Measurements from ENCODE around the gene HFE. TPM values are rescaled to one million over a fixed set of nuclear protein-coding genes. Genes with fewer than 3 reads are reported as not detected.

HFE gene
- total and polyA plus RNA-seq, 2 of the 13 experiments (the other 11 are each of a cell fraction or from before 2014, with no cell fraction given), result 3.7 to 6.3 TPM

GRCh38 chr6:26043384-26044139 lies 43.7 kb upstream of the HFE start (continued):
- no peak for TF ChIP-seq ZNF564 (CRISPR knock-in tag; IDR thresholded peaks at IDR 0.05)
- TF ChIP-seq, protein P1, sequence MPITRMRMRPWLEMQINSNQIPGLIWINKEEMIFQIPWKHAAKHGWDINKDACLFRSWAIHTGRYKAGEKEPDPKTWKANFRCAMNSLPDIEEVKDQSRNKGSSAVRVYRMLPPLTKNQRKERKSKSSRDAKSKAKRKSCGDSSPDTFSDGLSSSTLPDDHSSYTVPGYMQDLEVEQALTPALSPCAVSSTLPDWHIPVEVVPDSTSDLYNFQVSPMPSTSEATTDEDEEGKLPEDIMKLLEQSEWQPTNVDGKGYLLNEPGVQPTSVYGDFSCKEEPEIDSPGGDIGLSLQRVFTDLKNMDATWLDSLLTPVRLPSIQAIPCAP (CRISPR knock-in tag; IDR thresholded peaks at IDR 0.05; ENCODE audit: low read depth), result no peak
- peak; percentile 83 for TF ChIP-seq ZMYM4 (CRISPR knock-in tag; IDR thresholded peaks at IDR 0.05)
- TF ChIP-seq, protein P2, sequence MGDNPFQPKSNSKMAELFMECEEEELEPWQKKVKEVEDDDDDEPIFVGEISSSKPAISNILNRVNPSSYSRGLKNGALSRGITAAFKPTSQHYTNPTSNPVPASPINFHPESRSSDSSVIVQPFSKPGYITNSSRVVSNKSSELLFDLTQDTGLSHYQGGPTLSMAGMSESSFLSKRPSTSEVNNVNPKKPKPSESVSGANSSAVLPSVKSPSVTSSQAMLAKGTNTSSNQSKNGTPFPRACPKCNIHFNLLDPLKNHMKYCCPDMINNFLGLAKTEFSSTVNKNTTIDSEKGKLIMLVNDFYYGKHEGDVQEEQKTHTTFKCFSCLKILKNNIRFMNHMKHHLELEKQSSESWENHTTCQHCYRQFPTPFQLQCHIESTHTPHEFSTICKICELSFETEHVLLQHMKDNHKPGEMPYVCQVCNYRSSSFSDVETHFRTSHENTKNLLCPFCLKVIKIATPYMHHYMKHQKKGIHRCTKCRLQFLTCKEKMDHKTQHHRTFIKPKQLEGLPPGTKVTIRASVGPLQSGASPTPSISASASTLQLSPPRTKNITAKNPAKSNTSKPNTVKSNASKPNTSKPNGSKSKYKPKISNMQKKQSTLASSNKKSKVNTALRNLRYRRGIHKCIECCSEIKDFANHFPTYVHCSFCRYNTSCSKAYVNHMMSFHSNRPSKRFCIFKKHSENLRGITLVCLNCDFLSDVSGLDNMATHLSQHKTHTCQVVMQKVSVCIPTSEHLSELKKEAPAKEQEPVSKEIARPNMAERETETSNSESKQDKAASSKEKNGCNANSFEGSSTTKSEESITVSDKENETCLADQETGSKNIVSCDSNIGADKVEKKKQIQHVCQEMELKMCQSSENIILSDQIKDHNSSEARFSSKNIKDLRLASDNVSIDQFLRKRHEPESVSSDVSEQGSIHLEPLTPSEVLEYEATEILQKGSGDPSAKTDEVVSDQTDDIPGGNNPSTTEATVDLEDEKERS (CRISPR knock-in tag; IDR thresholded peaks at IDR 0.05), result no peak
- TF ChIP-seq HDAC2 (CRISPR knock-in tag; IDR thresholded peaks at IDR 0.05), result no peak
- no peak for TF ChIP-seq TEAD3 (CRISPR knock-in tag; optimal IDR thresholded peaks at IDR 0.05; ENCODE audit: borderline replicate concordance)
- no peak for TF ChIP-seq PHF5A (CRISPR knock-in tag; IDR thresholded peaks at IDR 0.05; ENCODE audit: low read depth, unreplicated experiment)
- peak; percentile 13 for TF ChIP-seq TBL1XR1 (IDR thresholded peaks at IDR 0.05; ENCODE audit: borderline replicate concordance, low read length, partially characterized antibody)
- no peak for TF ChIP-seq ASH2L (IDR thresholded peaks at IDR 0.05; ENCODE audit: insufficient read length, low read depth, low read length)
- no peak for TF ChIP-seq ZSCAN12 (CRISPR knock-in tag; IDR thresholded peaks at IDR 0.05)
- 0 out of 2 replicates have a peak, but pooled peaks have one; percentile 32 for TF ChIP-seq E2F5 (CRISPR knock-in tag; conservative IDR thresholded peaks at IDR 0.05)
- no peak for TF ChIP-seq GZF1 (CRISPR knock-in tag; IDR thresholded peaks at IDR 0.05)
- TF ChIP-seq KLF9 (CRISPR knock-in tag; IDR thresholded peaks at IDR 0.05; ENCODE audit: low read depth), result no peak; the same call in 1 of the 2 replicates
- TF ChIP-seq JARID2 (CRISPR knock-in tag; IDR thresholded peaks at IDR 0.05; ENCODE audit: insufficient replicate concordance), result no peak
- no peak for TF ChIP-seq CSRNP1 (CRISPR knock-in tag; IDR thresholded peaks at IDR 0.05)
- TF ChIP-seq SAFB2 (CRISPR knock-in tag; IDR thresholded peaks at IDR 0.05; ENCODE audit: borderline replicate concordance, low read depth), result no peak
- TF ChIP-seq, protein P3, sequence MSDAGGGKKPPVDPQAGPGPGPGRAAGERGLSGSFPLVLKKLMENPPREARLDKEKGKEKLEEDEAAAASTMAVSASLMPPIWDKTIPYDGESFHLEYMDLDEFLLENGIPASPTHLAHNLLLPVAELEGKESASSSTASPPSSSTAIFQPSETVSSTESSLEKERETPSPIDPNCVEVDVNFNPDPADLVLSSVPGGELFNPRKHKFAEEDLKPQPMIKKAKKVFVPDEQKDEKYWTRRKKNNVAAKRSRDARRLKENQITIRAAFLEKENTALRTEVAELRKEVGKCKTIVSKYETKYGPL (CRISPR knock-in tag; IDR thresholded peaks at IDR 0.05), result no peak
- TF ChIP-seq MLLT10 (CRISPR knock-in tag; IDR thresholded peaks at IDR 0.05), result no peak
- no peak for TF ChIP-seq PATZ1 (CRISPR knock-in tag; IDR thresholded peaks at IDR 0.05)
- TF ChIP-seq ZBTB21 (CRISPR knock-in tag; IDR thresholded peaks at IDR 0.05), result no peak
